Heart left ventricle (tissue), 13 donors: ENCODE results near the gene FBXW2.

Experiments
- CTCF ChIP-seq, 12 donors: fragments of 200-600 bp; sonication (generic) in 4 of 12; IDR thresholded peaks; one replicate each; pipeline versions ENCODE4 v1.5.0 to v1.8.0; 2018 to 2022; ENCODE audit warnings: antibody characterized with exemption in 12 of 12, mild to moderate bottlenecking in 5 of 12
- POLR2A ChIP-seq, 2 donors: fragments of 450-650 bp; IDR thresholded peaks; one replicate each; pipeline ENCODE4 v1.6.1; 2017; ENCODE audit warnings: antibody characterized with exemption in 2 of 2, mild to moderate bottlenecking in 2 of 2, moderate library complexity in 2 of 2
- donor health status: ischemic (EF 13 %, LVEDD 7.1; RV severe dilation, severe dysfunction).
- donor health status: DM: no; HTN: yes; CAD: no.
- donor health status: DM: no; HTN: no; CAD: no.
- donor health status: ischemic (EF 25% LVEDD 6.9; RV normal size, moderate dysfunction).
- donor health status: ischemic (EF 25% LVEDD 5.7; RV mildly dilated, moderate dysfunction).
- donor health status: ischemic (EF 35%, LVEDD 5.7; RV mildly dilated, moderate dysfunction).
- donor health status: nonischemic (EF 11% LVEDD 7.7; RV severe dilation, severe dysfunction).
- donor health status: DM: yes; HTN: yes; CAD: no.
- donor health status: PGD.
- donor health status: ischemic (EF 29% LVEDD 5.4; RV normal size, mild dysfunction).
- donor health status: nonischemic (EF 23%, LVEDD 6.1; RV moderate dilation, normal function).

- TF ChIP-seq CTCF (IDR thresholded peaks at IDR 0.05), result no peak
- TF ChIP-seq POLR2A (IDR thresholded peaks at IDR 0.05), result no peak
These were observed 78.3 kb downstream of the FBXW2 start for GRCh38 chr9:120714846-120715388.
